Stomach (tissue), 4 donors: ENCODE measurements around the gene TM4SF18.

Source experiments
- EP300 ChIP-seq: sonication (generic); formaldehyde crosslinking; IDR thresholded peaks from one replicate; pipeline ENCODE4 v1.6.1; 2017; ENCODE audit warnings: antibody characterized with exemption
- TF ChIP-seq, protein P1 (sequence below), 7 experiments: fragments of 450-650 bp in 4 of 7; fragments of 200-600 bp in 3 of 7; sonication (generic) in 3 of 7; IDR thresholded peaks; one replicate each; pipeline ENCODE4 v1.5.1; 2016 to 2019; ENCODE audit warnings: antibody characterized with exemption in 7 of 7, control low read depth in 2 of 7, mild to moderate bottlenecking in 1 of 7

DNA sequence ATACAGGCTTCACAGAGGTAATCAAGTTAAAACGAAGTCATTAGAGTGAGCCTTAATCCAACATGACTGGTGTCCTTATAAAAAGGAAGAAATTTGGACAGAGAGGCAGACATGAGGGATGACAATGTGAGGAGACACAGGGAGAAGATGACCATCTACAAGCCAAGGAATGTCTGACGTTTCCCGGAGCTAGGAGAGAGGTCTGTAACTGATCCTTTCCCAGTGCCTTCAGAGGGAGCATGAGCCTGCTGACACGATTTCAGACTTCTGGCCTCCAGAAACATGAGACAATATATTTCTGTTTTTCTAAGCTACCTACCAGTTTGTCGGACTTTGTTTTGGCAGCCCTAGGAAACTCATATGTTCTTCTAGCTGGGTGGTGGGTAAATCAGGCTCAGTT lies 28.9 kb upstream of the TM4SF18 start:
- no peak for TF ChIP-seq EP300
- TF ChIP-seq, protein P1, sequence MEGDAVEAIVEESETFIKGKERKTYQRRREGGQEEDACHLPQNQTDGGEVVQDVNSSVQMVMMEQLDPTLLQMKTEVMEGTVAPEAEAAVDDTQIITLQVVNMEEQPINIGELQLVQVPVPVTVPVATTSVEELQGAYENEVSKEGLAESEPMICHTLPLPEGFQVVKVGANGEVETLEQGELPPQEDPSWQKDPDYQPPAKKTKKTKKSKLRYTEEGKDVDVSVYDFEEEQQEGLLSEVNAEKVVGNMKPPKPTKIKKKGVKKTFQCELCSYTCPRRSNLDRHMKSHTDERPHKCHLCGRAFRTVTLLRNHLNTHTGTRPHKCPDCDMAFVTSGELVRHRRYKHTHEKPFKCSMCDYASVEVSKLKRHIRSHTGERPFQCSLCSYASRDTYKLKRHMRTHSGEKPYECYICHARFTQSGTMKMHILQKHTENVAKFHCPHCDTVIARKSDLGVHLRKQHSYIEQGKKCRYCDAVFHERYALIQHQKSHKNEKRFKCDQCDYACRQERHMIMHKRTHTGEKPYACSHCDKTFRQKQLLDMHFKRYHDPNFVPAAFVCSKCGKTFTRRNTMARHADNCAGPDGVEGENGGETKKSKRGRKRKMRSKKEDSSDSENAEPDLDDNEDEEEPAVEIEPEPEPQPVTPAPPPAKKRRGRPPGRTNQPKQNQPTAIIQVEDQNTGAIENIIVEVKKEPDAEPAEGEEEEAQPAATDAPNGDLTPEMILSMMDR (IDR thresholded peaks at IDR 0.05): no peak
